Activated CD8-positive, alpha-beta memory T cell treated with anti-CD3 and anti-CD28 coated beads, Interleukin-2, amount 50 U/mL, for 4 hours (primary cell): ENCODE data around the gene CCS.
"Not testable (repeated sequence)": the region's sequence is repeated elsewhere in the genome, so short reads cannot be mapped to it uniquely, and the experiment has no call there.

Source experiments
- DNase-seq: peaks from one replicate; pipeline ENCODE4 v3.0.0-alpha.2; 2020

CCS gene

DNA sequence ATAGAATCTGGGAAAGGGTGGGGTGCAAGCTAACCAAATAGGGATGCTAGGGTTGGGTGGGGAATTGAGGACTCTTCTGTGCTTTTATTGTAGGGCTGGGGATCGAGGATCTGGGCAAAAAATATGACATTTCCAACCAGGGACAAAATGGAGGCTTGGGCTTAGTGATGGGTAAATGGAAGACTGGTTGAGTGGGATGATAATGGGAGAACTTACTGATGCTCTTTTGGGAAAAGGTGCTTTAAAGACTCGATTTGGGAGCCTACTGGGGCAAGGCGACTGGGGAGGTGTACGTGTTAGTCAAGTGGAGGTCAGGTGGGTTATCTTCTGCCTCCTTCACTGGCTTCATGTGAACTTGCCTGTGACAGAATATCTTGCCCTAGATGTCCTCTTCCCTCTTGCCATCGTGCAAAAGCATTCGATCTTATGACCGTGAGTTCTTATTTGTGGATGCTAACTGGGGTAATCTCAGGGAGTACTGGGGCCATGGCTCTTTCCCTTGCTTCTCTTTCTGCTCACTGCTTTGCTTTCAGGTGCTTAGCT lies 35.1 kb downstream of the CCS start:
- no peak for DNase-seq

DNA sequence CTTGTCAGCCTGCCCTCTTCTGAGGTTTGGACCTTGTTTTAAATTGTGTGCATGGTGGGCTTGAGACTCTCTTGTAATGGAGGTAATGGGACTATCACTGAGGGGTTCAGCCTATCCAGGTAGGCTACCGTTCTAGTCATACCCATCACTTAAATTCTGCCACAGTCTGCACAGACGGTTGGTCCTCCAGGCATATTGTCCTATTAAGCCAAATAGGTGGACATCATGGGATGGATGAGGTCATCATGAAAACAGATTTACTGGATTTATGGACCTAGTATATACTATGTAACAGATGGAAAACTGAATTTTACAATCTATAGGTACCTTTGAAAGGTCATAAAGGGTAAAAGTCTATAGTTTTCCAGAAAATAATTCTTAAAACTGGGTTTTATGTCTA lies 36.4 kb downstream of the CCS start:
- no peak for DNase-seq

DNA sequence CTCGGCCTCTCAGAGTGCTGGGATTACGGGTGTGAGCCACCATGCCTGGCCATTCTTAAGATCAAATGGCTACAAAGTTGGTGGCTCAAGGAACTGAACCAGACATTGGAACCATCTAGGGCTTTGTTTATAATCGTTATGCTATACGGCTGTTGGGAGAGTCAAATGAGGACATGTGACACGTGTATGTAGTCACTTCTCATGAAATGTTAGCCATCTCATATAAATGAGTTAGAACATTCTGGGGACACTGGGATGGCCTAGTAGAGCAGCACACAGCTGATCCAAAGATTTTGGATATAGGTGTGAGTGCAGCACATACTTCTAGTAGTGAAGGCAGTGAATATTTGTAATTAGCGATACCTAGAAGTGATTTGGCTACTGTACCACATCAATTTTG lies 38.9 kb downstream of the CCS start:
- no peak for DNase-seq

DNA sequence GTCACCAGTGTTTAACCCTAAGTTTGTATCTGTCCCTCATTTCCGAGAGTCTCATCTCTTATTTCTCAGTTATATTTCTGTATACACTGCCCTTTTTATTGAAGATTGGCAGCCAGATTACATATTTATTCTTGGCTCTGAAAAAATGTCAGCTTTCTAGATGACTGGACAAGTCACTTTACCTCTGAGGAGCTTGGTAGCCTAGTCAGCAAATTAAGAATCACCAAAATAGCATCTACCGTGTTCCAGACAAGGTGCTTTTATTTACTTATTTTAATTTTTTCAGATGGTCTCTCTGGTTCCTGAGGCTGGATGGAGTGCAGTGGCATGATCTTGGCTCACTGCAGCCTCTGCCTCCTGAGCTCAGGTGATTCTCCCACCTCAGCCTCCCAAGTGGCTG lies 40.0 kb downstream of the CCS start:
- no peak for DNase-seq

DNA sequence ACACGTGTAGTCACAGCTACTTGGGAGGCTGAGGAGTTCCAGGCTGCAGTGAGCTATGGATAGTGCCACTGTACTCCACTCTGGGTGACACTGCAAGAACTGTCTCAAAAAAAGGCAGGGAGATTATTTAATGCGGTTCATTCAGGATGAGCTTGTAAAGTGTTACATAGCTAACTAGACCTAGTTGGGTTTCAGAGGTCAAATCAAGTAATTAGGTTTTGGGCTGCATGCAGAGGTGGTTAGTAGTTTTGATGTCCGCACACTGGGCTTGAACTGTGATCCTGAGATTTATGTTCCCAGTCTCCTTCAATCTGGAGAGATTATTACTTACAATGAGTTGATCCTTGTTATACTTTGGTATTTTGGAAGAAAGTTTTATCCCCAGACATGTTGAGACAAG lies 43.4 kb downstream of the CCS start:
- no peak for DNase-seq

DNA sequence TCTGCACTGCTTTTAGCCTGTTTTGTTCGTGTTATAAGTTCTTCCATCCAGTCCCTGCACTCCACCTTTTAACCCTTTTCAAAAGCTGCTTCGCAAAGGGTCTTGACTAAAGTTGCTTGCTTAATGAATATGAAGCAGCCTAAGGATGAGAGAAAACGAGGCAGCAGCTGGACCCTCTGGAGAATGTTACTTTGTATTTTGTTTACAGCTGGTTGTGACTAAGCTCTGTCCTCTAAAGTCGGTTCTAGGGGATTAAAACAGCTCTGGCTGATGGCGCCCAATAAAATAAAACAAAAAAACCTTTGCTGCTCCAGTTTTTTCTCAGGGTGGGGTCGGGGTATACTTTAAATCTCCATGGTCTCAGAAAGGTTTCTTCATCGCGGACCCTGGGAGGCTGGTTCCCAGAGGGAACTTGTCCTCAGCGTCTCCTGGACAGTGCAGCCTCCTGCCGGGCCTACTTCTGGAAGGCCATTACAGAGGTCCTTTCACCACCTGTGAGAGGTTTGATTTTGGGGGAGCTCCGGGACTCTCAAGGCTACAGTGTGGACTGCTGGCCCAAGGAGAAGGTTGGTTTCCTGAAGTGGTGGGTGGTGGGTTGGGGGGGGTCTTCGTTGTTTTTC lies 44.7 kb downstream of the CCS start:
- no peak for DNase-seq

DNA sequence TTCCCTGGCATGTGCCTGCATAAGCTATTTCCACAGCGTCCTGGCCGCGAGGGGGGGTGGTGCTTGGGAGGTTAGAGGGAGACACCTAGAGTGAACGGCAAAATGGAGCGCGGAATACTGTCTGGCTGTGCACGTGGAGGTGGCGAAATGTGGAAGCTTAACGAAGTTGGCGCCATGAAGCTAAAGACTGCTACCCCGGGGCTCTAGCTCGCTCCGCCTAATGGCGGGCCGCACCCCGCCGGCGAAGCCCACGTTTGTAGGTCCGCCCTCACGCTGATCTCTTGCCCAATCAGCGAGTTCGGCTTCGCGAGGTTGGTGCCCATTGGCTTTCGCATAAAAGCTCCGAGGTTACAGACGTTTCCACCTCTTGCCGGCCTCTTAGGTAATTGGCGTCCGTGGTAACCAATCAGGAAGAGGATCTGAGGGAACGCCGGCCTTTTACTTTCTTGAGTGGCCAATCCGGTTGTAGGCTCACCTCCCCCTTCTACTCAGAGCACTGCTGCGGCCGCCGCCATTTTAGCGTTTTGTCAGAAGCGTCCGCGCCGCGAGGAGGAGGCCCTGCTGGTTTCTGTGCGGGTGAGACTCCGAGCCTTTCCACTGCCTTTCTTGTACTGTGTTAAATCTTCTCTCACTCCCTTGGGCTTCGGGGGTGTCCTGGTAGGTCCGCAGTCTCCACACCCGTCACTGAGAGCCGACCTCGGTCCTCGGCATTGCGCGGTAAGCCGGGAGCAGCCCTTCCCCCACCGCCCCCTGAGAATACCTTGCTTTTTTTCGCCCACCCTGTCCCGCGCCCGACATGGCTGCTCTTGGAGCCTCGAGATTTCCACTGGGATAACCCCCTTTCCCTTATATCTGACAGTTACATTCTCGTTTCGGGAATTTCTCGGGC lies 45.4 kb downstream of the CCS start, which contains the start of gene RBM4:
Gene RBM4 (plus strand): TSS at position 527 of the 889 bp plus-strand sequence. CDS start 1,009 bp downstream, outside the sequence.
- DNase-seq, result peak; percentile 91

DNA sequence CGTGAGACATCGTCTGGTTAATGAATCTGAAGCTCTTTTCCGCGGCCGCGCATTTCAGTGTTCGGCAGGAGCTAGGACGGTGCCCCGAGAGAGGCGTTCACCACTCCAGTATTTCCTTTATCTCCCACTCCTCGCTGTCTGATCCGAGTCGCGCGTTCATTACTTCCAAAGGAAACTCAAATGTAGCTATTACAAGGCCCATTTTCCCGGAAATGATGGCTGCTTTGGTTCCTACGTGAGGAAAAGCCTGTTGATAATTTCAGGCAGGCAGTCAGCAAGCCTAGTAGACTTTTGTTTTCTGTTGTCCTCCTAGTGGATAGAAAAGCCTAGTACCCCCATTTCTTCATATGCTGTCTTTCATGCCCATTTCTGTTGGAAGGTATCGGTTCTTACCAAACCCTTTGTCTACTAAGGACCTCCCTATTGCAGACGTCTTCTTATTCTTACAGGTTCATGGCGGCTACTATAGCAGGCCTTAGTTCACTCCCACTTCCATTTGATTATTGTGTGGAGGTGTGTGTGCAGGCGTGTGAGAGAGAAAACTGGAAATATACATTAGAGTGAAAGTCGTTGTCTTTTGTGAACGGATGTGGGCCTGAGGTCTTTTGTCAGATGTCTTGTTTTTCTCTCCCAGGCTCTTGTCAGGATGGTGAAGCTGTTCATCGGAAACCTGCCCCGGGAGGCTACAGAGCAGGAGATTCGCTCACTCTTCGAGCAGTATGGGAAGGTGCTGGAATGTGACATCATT lies 46.3 kb downstream of the CCS start:
- no peak for DNase-seq

DNA sequence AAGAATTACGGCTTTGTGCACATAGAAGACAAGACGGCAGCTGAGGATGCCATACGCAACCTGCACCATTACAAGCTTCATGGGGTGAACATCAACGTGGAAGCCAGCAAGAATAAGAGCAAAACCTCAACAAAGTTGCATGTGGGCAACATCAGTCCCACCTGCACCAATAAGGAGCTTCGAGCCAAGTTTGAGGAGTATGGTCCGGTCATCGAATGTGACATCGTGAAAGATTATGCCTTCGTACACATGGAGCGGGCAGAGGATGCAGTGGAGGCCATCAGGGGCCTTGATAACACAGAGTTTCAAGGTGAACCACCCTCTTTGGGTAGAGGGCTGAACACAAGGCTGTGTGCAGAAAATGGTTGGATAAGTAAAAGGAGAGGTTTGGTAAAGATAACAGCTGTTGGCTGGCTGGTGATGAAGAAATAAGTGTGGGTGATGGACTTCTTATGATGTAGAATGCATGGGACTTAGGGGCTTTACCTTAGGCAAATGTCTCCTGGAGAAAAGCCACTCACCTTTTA lies 46.9 kb downstream of the CCS start:
- DNase-seq, result not testable (repeated sequence)

DNA sequence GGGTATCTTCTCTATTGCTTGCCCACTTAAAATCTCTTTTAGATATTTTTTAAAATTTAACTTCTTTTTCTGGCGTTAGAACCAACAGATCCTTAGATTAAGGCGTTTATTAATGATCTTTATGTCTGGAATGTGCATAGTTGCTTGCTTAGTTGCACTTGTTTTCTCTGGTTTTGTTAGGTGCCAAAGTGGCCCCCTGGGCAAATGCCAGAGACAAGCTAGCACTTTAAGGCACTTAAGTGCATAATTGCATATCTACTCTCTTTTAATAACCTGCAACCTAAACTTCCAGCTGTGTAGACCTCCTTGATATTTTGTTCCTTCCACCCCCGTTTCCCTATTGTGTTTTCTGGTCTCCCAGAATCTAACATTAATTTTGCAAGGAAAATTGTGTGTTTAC lies 48.8 kb downstream of the CCS start:
- DNase-seq, result no peak

DNA sequence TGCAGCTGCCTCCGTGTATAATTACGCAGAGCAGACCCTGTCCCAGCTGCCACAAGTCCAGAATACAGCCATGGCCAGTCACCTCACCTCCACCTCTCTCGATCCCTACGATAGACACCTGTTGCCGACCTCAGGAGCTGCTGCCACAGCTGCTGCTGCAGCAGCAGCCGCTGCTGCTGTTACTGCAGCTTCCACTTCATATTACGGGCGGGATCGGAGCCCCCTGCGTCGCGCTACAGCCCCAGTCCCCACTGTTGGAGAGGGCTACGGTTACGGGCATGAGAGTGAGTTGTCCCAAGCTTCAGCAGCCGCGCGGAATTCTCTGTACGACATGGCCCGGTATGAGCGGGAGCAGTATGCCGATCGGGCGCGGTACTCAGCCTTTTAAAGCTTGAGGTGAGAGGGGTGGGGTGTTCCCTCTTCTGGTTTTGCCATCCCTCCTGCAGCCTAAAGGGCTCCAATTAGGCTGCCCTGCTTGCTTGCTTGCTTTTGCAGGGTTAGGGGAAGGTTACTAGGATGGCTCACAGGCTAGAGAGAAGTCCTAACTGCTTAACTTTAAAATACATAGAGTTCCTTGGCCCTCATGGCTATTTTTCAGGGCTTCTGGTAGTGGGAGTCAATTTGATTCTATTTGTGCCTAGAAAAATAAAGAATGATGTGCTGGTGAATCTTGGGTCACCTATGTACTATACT lies 50.9 kb downstream of the CCS start:
- no peak for DNase-seq

DNA sequence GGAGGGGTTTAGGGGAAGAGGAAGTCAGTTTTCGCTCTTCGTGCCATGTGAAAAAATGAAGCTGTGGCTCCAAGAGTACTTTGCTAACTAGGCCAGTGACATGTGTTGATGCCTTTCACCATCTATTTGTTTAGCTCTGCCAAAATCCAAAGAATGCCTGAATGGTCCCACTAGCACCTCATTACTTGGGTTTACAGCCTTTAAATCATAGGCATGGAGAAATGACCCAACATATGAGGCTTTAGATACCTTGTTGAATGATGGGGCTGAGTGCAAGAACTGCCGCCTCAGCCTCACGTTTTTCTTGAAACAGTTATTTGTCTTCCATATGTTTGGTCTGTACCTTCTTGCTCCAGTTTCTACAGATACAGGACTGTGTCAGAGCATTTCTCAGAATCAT lies 53.8 kb downstream of the CCS start:
- DNase-seq, result no peak

DNA sequence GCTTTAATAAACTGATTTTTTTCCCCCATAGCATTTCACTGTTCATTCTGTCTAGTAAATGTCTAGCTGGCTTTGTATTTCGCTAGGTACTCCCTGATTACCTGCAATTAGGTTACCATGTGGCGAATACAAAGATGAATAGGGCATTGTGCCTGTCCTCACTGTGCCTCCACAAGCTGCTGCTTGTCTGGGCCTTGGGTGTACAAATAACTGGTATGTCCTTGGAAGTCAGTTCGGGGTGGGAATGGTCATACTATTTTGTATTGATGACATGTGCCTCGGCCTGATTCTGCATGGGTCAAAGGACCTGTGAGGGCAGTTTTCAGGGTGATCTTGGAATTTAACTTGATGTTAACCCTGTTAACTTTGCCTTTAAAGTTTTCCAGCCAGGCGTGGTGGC lies 56.9 kb downstream of the CCS start:
- DNase-seq, result no peak

DNA sequence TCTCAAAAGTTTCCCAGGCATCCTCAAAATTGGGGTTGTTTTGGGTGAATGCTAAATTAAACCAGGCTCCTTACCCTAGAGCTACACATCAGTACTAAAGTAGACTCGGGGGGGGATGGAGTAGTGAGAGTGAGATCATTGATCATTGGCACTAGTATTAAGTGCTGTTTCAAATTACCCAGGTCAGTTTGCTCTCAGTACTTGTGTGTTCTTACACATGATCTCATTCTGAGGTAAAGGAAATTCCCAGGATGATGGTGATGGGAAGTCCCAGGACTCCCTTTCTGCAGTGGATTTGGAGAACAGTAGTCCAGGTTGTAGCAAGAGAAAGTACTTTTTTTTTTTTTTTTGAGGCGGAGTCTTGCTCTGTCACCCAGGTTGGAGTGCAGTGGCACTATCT lies 58.0 kb downstream of the CCS start:
- DNase-seq, result no peak

DNA sequence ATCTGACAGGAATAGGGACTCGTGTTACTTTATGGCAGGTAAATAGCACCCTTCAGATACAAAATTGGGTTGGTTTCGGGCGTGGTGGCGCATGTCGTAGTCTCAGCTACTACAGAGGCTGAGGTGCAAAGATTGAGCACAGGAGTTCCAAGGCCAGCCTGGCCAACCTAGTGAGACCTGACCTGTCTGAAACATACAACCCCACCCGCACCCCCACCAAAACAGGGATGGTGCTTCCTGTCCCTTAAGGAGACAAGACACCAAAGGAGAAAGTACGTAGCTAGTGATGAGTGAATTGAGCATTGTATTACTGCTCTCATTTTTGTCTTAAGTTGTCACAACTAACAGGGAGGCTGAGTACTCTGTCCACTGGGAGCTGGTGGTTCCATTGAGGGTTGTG lies 59.7 kb downstream of the CCS start:
- DNase-seq, result no peak

DNA sequence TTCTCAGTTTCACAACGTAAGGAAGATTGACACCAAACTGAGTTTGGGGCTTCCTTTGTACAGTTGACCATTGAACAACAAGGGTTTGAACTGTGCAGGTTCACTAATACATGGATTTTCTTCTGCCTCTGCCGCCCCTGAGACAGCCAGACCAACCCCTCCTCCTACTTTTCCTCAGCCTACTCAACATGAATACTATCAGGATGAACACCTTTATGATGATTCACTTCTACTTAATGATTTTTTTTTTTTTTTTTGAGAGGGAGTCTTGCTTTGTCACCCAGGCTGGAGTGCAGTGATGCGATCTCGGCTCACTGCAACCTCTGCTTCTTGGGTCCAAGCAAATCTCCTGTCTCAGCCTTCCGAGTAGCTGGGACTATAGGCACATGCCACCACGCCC lies 60.1 kb downstream of the CCS start:
- no peak for DNase-seq
